A673 (cell line): ENCODE measurements around the gene FRMD6. TPM values are rescaled to one million over a fixed set of nuclear protein-coding genes. Genes with fewer than 3 reads are reported as not detected.

Experiments
- BruUV-seq: library from RNA; stranded (reverse); fragments of 400-500 nt; replicated peaks from 2 replicates; lab custom pipeline; 2021; lab: Mats Ljungman, UMichigan
- CTCF ChIA-PET: fragments of 300-600 bp; sonication (Branson Sonifier 250); formaldehyde crosslinking; loops from one replicate; lab custom pipeline; 2022; ENCODE audit warnings: antibody characterized with exemption; lab: Charles Lee
- POLR2A ChIA-PET: fragments of 300-600 bp; sonication (Branson Sonifier 250); formaldehyde crosslinking; loops from one replicate; lab custom pipeline; 2022; ENCODE audit warnings: antibody characterized with exemption; ENCODE audit not compliant: low non-redundant PET; lab: Charles Lee
- DNase-seq: peaks from one replicate; pipeline ENCODE4 v3.0.0-alpha.2; 2015; ENCODE audit warnings: low spot score
- H3K27ac ChIP-seq: fragments of 200-600 bp; sonication (generic); 2 replicates; pipeline ENCODE4 v1.5.1; 2016; ENCODE audit warnings: mixed run types, low read depth, mild to moderate bottlenecking, mixed read lengths, antibody characterized with exemption, low read length; ENCODE audit not compliant: poor library complexity, severe bottlenecking
- H3K27me3 ChIP-seq: fragments of 200-600 bp; sonication (generic); replicated peaks from 2 replicates; pipeline ENCODE4 v1.6.1; 2017; ENCODE audit warnings: mixed run types, low read depth, mild to moderate bottlenecking, mixed read lengths, antibody characterized with exemption, low read length; ENCODE audit not compliant: insufficient read depth, poor library complexity
- H3K36me3 ChIP-seq: fragments of 200-600 bp; sonication (generic); 2 replicates; pipeline ENCODE4 v1.6.1; 2016; ENCODE audit warnings: mixed run types, mild to moderate bottlenecking, mixed read lengths, antibody characterized with exemption, low read length; ENCODE audit not compliant: insufficient read depth, poor library complexity, severe bottlenecking
- H3K4me1 ChIP-seq: fragments of 200-600 bp; sonication (generic); 2 replicates; pipeline ENCODE4 v1.6.1; 2017; ENCODE audit warnings: mixed run types, mild to moderate bottlenecking, mixed read lengths, antibody characterized with exemption, low read length; ENCODE audit not compliant: insufficient read depth, poor library complexity, severe bottlenecking
- H3K4me3 ChIP-seq: fragments of 200-600 bp; sonication (generic); 2 replicates; pipeline ENCODE4 v1.5.1; 2016; ENCODE audit warnings: low read depth, mixed run types, mild to moderate bottlenecking, mixed read lengths, low read length; ENCODE audit not compliant: poor library complexity, severe bottlenecking
- H3K9me3 ChIP-seq: fragments of 200-600 bp; sonication (generic); 2 replicates; pipeline ENCODE4 v1.6.1; 2016; ENCODE audit warnings: mixed run types, low read depth, mild to moderate bottlenecking, mixed read lengths, antibody characterized with exemption, low read length; ENCODE audit not compliant: poor library complexity, severe bottlenecking
- EZH2 ChIP-seq: fragments of 200-600 bp; sonication (generic); IDR thresholded peaks from 2 replicates; pipeline ENCODE4 v1.6.1; 2017; ENCODE audit warnings: borderline replicate concordance, low read depth, mild to moderate bottlenecking, mixed read lengths, antibody characterized with exemption, low read length; ENCODE audit not compliant: poor library complexity, severe bottlenecking
- intact Hi-C: fragments of 100-400 bp; cut with micrococcal nuclease; formaldehyde crosslinking; loops from one replicate; pipeline ENCODE4 v1.10.0; 2022; ENCODE audit not compliant: unreplicated experiment
- total RNA-seq: library from RNA; stranded (reverse); gene quantifications from 2 replicates; pipeline ENCODE4 v1.2.3, GENCODE V29; 2021
- TF ChIP-seq, protein P1 (sequence below): fragments of 300-800, 200-600 bp; sonication (generic); conservative IDR thresholded peaks from 2 replicates; pipeline ENCODE4 v1.5.1; 2017; ENCODE audit warnings: low read depth, mild to moderate bottlenecking, antibody characterized with exemption, low read length, moderate library complexity, mixed read lengths

The FRMD6 gene
- total RNA-seq, 1 experiment from 2014 or later: 27.6 TPM

DNA sequence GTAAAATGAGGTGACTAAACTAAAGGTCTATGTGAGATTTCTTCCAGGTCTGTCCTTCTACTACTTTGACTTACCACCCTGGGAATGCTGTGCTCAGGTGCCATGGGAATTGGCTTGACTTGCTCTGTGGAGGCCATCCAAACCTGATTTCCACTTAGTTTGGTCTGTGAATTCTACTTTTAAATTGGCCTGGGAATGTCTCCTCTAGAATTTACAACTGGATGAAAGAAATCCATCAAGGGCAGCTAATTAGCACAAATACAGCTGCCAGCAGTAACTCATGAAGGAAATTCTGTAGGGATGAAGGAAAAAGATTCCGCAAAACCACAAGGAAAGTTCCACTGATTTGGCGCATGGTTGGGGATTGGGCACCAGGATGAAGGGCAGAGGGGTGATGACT lies 31.7 kb upstream of the FRMD6 start:
- no peaks in the 10 kb centered on the region for H3K27me3 ChIP-seq
- no peak overlapping the region for H3K4me3 ChIP-seq
- DNase-seq: no peak
- intact Hi-C loops: no loop called here
- no peaks in the 10 kb centered on the region for H3K9me3 ChIP-seq
- H3K36me3 ChIP-seq: no peaks in the 10 kb centered on the region
- H3K4me1 ChIP-seq: no peaks in the 10 kb centered on the region
- CTCF ChIA-PET: no interaction called here
- no TSS peak for BruUV-seq
- POLR2A ChIA-PET: no interaction called here
- H3K27ac ChIP-seq: no peak overlapping the region
- TF ChIP-seq, protein P1, sequence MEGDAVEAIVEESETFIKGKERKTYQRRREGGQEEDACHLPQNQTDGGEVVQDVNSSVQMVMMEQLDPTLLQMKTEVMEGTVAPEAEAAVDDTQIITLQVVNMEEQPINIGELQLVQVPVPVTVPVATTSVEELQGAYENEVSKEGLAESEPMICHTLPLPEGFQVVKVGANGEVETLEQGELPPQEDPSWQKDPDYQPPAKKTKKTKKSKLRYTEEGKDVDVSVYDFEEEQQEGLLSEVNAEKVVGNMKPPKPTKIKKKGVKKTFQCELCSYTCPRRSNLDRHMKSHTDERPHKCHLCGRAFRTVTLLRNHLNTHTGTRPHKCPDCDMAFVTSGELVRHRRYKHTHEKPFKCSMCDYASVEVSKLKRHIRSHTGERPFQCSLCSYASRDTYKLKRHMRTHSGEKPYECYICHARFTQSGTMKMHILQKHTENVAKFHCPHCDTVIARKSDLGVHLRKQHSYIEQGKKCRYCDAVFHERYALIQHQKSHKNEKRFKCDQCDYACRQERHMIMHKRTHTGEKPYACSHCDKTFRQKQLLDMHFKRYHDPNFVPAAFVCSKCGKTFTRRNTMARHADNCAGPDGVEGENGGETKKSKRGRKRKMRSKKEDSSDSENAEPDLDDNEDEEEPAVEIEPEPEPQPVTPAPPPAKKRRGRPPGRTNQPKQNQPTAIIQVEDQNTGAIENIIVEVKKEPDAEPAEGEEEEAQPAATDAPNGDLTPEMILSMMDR: no peak
- no peak for TF ChIP-seq EZH2

DNA sequence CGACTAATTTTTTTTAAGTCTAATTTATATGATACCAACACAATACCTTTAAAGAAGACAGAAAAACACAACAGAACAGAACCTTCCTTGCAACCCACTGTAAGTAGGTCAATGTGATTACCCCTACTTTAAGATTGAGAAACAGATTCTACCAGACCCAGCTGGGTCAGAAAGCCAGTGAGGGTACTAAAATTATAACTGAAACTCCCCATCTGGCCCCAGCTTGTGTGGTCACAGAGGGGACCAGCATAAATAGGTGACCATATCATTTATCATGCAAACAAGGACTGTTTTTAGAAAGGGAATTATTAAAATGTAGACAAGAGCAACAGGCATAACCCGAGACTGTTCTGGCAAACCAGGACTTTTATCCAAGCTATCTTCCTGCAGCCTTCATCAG lies 30.1 kb upstream of the FRMD6 start:
- H3K9me3 ChIP-seq: no peaks in the 10 kb centered on the region
- H3K27me3 ChIP-seq: no peaks in the 10 kb centered on the region
- ChIA-PET POLR2A (no interaction called here), CTCF (no interaction called here)
- DNase-seq: no peak
- no peaks in the 10 kb centered on the region for H3K36me3 ChIP-seq
- no peak overlapping the region for H3K4me3 ChIP-seq
- intact Hi-C loops: no loop called here
- H3K4me1 ChIP-seq: no peaks in the 10 kb centered on the region
- TF ChIP-seq EZH2: no peak
- TF ChIP-seq, protein P1: no peak
- no TSS peak for BruUV-seq
- no peak overlapping the region for H3K27ac ChIP-seq

- CTCF ChIA-PET: no interaction called here
- Histone ChIP-seq H3K9me3 (no peaks in the 10 kb centered on the region), H3K27me3 (no peaks in the 10 kb centered on the region), H3K4me1 (no peaks in the 10 kb centered on the region), H3K36me3 (no peaks in the 10 kb centered on the region), H3K27ac (no peak overlapping the region), H3K4me3 (no peak overlapping the region)
- DNase-seq: no peak
- no TSS peak for BruUV-seq
- TF ChIP-seq, protein P1: no peak
- intact Hi-C loops: no loop called here
- POLR2A ChIA-PET: no interaction called here
Observed at GRCh38 chr14:51622376-51622775, 29.3 kb upstream of the FRMD6 start.
